Renal cortical epithelial cell (primary cell): ENCODE data around the gene CRYGB. TPM values are rescaled to one million over a fixed set of nuclear protein-coding genes. Genes with fewer than 3 reads are reported as not detected.
"Not testable (repeated sequence)": the region's sequence is repeated elsewhere in the genome, so short reads cannot be mapped to it uniquely, and the experiment has no call there.

Source experiments
- DNase-seq: peaks from one replicate; pipeline ENCODE4 v3.0.0-alpha.2; 2011; ENCODE audit warnings: low read depth
- total RNA-seq: library from RNA; depleted of rRNA; stranded (reverse); fragments of >200 nt; gene quantifications from 2 replicates; pipeline ENCODE4 v1.2.3, GENCODE V29; 2014

Gene CRYGB
- total RNA-seq, 1 donor from 2014 or later, result not detected

GRCh38 chr2:208150094-208150493, 4.1 kb upstream of the CRYGB start:
- DNase-seq, result no peak

GRCh38 chr2:208148803-208149202, 2.8 kb upstream of the CRYGB start:
- DNase-seq, result no peak

GRCh38 chr2:208147759-208148158, 1.8 kb upstream of the CRYGB start:
- no peak for DNase-seq

- no peak for DNase-seq
These were observed 1.1 kb upstream of the CRYGB start for GRCh38 chr2:208147008-208147407.

GRCh38 chr2:208142925-208143799, 2.8 kb downstream of the CRYGB start:
- DNase-seq, result no peak

GRCh38 chr2:208142240-208142924, 3.6 kb downstream of the CRYGB start:
- peak; percentile 33 for DNase-seq

- DNase-seq, result no peak
These were observed 6.5 kb downstream of the CRYGB start for GRCh38 chr2:208139447-208139846.

GRCh38 chr2:208138334-208138733, 7.6 kb downstream of the CRYGB start:
- DNase-seq, result not testable (repeated sequence)

GRCh38 chr2:208136716-208137094, 9.3 kb downstream of the CRYGB start:
- DNase-seq, result no peak

- peak; percentile 28 for DNase-seq
These were observed 9.9 kb downstream of the CRYGB start for GRCh38 chr2:208135794-208136715.

GRCh38 chr2:208134928-208135586, 10.9 kb downstream of the CRYGB start:
- no peak for DNase-seq

- no peak for DNase-seq
These were observed 15.2 kb downstream of the CRYGB start for GRCh38 chr2:208130712-208131110.

- DNase-seq, result peak; percentile 36
These were observed 15.9 kb downstream of the CRYGB start, which contains the start of gene CRYGC for GRCh38 chr2:208129744-208130711. Gene CRYGC (minus strand): TSS chr2:208129828. CDS start chr2:208129792, 36 bp downstream.

GRCh38 chr2:208128136-208128535, 17.8 kb downstream of the CRYGB start:
- no peak for DNase-seq

GRCh38 chr2:208127090-208127489, 18.9 kb downstream of the CRYGB start:
- no peak for DNase-seq

- DNase-seq, result no peak
These were observed 20.7 kb downstream of the CRYGB start for GRCh38 chr2:208125251-208125650.

- not testable (repeated sequence) for DNase-seq
These were observed 21.8 kb downstream of the CRYGB start, which contains the start of gene CRYGD for GRCh38 chr2:208124013-208124715. Gene CRYGD (minus strand): TSS chr2:208124524. CDS start chr2:208124473, 51 bp downstream.

- no peak for DNase-seq
These were observed 23.7 kb downstream of the CRYGB start for GRCh38 chr2:208122248-208122647.

- DNase-seq, result no peak
These were observed 27.0 kb downstream of the CRYGB start for GRCh38 chr2:208118918-208119317.
